Amygdala (tissue), 56 donors: ENCODE results near the gene LILRA6.

Experiments used
- DNase-seq, 56 donors: peaks; one replicate each; lab custom pipeline; 2025; lab: John Stamatoyannopoulos, UW

Gene LILRA6

DNA sequence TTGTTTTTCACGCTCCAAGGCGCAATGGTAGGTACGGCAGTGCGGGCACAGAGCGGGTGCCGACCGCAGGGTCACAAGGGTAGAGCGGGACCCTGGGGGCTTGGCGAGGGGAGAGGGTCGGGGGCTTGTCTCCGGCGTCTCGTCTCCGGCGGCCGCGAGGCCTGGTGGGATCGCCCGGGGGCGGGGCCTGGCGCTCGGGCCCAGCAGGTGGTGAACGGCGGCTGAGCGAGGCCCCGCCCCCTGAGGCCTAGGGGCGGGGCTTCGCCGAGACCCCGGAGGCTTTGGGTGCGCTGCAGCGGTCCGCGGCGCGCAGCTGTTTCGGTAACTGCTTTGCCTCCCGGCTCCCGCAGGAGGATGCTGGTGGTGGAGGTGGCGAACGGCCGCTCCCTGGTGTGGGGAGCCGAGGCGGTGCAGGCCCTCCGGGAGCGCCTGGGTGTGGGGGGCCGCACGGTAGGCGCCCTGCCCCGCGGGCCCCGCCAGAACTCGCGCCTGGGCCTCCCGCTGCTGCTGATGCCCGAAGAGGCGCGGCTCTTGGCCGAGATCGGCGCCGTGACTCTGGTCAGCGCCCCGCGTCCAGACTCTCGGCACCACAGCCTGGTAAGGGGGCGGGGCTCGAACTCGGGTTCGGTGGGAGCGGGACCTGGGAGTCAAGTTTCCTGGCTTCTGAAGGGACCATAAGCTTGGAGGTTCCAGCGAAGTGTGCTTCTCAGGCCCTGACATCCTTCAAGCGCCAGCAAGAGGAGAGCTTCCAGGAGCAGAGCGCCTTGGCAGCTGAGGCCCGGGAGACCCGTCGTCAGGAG lies 51.4 kb downstream of the LILRA6 start, which contains the start of gene TSEN34:
TSEN34 (plus strand) TSS at position 298 of the 800 bp plus-strand sequence; CDS start at position 355, 57 bp downstream.
- DNase-seq = peak in 46 of 56 donors; percentile 33 to 98 (median 90)

DNA sequence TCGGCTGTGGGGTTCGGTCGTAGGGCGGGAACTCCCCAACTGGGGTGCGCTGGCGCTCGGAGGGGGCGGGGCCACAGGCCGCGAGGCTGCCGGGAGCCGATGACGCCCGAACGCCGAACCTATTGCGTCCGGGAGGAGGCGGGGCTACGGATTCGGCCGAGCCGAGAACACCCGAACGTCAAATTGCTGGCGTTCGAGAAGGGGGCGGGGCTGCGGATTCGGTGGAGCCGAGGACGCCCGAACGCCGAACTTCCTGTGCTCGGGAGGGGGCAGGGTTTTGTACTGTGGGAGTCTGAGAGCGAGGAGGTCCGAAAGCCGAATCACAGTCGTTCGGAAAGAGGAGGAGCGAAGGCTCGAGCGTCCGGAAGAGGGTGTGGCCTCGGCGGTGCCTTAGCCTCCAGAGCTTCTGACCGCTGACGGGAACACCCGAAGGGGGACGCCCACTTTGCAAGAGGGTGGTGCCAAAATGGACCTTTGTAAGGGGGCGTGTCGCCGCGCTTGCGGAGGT lies 52.0 kb downstream of the LILRA6 start:
- peak; percentile 96 to 100 (median 99) for DNase-seq

DNA sequence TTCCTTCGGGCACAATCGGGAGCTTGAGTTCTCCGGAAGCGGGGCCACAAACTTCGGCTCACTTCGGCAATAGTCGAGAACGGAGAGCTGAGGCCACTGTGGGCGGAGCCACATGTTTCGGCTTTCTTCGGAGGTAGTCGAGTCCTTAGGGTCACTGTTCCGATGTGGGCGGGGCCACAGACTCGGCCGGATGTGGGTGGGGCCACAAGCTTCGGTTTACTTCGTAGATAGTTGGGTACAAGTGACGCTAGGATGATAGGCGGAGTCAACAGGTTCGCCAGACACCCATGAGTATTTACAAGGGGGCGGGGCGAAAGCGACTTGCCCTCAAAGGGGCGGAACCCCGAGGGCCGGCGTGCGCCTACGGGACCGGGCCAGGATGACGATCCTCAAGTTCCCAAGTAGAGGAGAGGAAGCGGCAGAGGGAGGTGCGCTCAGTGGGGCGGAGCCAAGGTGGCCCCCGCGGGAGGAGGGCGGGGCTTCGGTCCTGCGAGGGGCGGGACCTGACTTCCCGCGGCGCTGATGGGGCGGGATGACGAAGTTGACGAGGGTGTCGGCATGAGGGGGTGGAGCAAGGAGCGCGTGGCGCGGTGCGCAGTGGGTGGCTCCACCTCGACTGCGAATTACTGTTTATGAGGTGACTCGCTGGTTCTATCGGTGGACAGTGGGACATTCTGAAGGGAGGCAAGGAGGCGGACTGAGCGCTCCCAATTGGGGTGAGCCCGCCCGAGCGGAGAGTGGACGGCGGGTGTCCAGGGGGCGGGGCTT lies 52.7 kb downstream of the LILRA6 start:
- DNase-seq = peak; percentile 97 to 100 (median 100)

DNA sequence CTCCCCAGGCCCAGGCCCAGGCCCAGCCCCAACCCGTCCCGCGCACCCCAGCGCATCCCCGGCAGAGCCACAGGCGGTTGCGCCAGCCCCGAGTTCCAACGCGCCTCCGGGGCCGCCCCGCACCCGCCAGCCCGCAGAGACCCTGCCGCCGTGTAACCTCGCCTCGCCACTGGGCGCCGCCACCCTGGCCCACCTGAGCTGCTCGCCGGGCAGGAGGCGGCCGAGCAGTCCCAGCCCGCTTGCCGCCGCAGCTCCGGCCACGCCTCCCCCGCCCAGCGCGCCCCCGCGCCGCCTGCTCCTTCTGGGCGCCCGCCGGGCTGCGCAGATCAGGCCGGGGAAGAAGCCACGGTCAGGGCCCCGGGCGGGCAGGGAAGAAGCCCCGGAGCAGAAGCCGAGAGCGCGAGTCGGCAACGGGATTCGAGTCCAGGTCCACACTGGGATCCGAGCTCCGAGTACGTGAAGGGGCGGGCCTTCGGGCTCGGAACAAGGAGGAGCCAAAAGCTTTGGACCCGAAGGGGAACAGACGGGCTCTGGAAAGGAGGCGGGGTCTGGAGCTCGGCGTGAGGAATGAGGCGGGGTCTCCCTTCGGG lies 53.4 kb downstream of the LILRA6 start, which contains the start of gene MBOAT7:
MBOAT7 (minus strand) TSS at position 436 of the 590 bp plus-strand sequence. CDS start 1,072 bp downstream, outside the sequence.
- no peak for DNase-seq

DNA sequence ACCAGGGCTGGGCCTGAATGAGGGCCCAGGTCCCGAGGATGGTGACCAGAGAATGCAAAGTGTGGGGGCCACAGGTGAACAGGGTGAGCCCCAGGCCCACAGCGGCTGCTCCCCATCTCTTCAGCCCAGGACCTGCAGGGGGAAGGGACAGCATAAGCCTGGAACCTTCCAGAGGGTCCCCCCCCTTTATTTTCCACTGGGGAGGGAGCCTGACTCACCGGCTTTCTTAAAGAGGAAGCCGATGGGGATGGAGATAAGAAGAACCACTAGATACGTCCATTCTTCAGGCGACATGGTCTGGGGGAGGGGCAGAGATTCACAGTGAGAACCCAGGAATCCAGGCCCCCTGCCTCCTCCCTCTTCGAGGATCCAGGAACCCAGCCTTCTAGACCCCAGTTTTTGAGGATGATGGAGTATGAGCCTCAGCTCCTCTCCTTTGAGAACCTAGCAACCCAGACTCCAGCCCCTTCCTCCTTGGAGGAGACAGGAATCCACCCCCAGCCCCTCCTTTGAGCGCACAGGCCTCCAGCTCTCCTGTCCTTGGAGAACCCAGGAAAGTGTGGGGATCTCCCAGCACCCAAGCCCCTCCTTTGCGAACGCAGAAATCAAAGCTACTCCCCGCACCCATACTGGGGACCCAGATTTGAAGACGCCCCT lies 54.2 kb downstream of the LILRA6 start:
- peak in 6 of 56 donors; percentile 9 to 48 (median 26) for DNase-seq

DNA sequence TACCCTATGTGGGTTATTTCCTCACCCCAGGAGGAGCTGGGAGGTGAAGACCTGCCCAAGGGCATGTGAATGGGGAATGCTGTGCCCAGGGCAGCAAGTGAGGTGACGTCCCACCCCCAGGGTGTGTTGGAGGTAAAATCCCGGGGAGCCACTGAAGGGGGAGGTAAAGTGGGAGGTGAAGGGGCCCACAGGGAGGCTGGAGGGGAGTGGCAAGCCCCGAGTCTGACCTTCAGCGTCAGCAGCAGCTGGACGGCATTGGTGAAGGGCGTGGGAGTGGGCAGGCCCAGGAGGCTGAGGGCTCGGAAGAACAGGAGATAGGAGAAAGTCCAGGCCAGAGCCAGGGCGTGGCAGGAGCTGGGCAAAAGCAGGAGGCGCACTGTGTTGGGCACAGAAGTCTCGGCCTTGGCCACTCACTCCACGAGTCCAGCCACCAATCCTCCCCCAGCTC lies 55.6 kb downstream of the LILRA6 start:
- peak in 1 of 56 donors; percentile 3 for DNase-seq
